Activated CD8-positive, alpha-beta memory T cell treated with anti-CD3 and anti-CD28 coated beads, Interleukin-2, amount 50 U/mL, for 1 hour (primary cell): ENCODE measurements around the gene SRP72.
"Not testable (repeated sequence)": the region's sequence is repeated elsewhere in the genome, so short reads cannot be mapped to it uniquely, and the experiment has no call there.

Source experiments
- DNase-seq: peaks from one replicate; pipeline ENCODE4 v3.0.0-alpha.2; 2020; ENCODE audit errors: extremely low read depth

Gene SRP72

GRCh38 chr4:56465599-56466295, 1.7 kb upstream of the SRP72 start:
- no peak for DNase-seq

GRCh38 chr4:56466296-56466761, 1.1 kb upstream of the SRP72 start:
- DNase-seq: not testable (repeated sequence)

- no peak for DNase-seq
Measured at GRCh38 chr4:56466910-56467283, 520 bp upstream of the SRP72 start.

- DNase-seq: no peak
Measured at GRCh38 chr4:56468097-56468422, 643 bp downstream of the SRP72 start.

- DNase-seq: no peak
Measured at GRCh38 chr4:56469489-56470210, 2.2 kb downstream of the SRP72 start.

- DNase-seq: no peak
Measured at GRCh38 chr4:56475917-56476316, 8.5 kb downstream of the SRP72 start.

GRCh38 chr4:56477192-56477702, 9.8 kb downstream of the SRP72 start:
- DNase-seq: no peak

- no peak for DNase-seq
Measured at GRCh38 chr4:56480691-56481090, 13.3 kb downstream of the SRP72 start.

- DNase-seq: no peak
Measured at GRCh38 chr4:56496241-56496640, 28.8 kb downstream of the SRP72 start.

- peak; percentile 23 for DNase-seq
Measured at GRCh38 chr4:56505269-56506130, 38.1 kb downstream of the SRP72 start, which contains the start of gene ARL9. Gene ARL9 (plus strand): TSS chr4:56505791. CDS start chr4:56505863, 72 bp downstream.

- DNase-seq: no peak
Measured at GRCh38 chr4:56511098-56511497, 43.7 kb downstream of the SRP72 start.

- DNase-seq: no peak
Measured at GRCh38 chr4:56512166-56512565, 44.7 kb downstream of the SRP72 start.

- no peak for DNase-seq
Measured at GRCh38 chr4:56513517-56513916, 46.1 kb downstream of the SRP72 start.

- peak; percentile 49 for DNase-seq
Measured at GRCh38 chr4:56530269-56531148, 63.1 kb downstream of the SRP72 start.

GRCh38 chr4:56531149-56531770, 63.8 kb downstream of the SRP72 start:
- DNase-seq: no peak

- DNase-seq: no peak
Measured at GRCh38 chr4:56531823-56532222, 64.4 kb downstream of the SRP72 start.

- DNase-seq: no peak
Measured at GRCh38 chr4:56532239-56532638, 64.8 kb downstream of the SRP72 start.

- no peak for DNase-seq
Measured at GRCh38 chr4:56535915-56536314, 68.5 kb downstream of the SRP72 start.

- DNase-seq: no peak
Measured at GRCh38 chr4:56537147-56537546, 69.7 kb downstream of the SRP72 start.

- DNase-seq: no peak
Measured at GRCh38 chr4:56540826-56541225, 73.4 kb downstream of the SRP72 start.
